Bone marrow (tissue), 2 donors: ENCODE results near the gene FRMD4A.
"Not testable (repeated sequence)": the region's sequence is repeated elsewhere in the genome, so short reads cannot be mapped to it uniquely, and the experiment has no call there.

Source experiments
- DNase-seq, 2 donors: peaks; one replicate each; lab custom pipeline; 2025; lab: John Stamatoyannopoulos, UW

FRMD4A gene

GRCh38 chr10:13844651-13845050, 486.1 kb downstream of the FRMD4A start:
- no peak for DNase-seq

DNA sequence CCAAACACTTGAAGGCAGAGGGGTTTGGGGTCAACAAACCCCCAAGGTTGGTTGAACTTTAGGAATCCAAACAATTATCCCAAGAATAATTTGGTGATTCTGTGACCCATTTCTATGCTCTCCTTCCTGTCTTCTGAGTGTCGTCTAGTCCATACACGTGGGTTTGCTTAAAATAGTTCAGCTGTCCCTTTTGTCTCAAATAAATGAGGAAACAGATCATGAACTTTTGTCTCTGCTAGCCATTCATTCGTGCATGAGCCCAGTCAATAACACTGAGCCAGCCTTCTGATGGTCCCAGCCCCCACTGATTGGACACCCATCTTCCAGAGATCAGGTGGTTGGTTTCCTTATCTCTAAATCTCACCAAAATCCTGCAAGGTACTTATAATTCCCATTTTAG, 488.6 kb downstream of the FRMD4A start:
- DNase-seq = no peak

DNA sequence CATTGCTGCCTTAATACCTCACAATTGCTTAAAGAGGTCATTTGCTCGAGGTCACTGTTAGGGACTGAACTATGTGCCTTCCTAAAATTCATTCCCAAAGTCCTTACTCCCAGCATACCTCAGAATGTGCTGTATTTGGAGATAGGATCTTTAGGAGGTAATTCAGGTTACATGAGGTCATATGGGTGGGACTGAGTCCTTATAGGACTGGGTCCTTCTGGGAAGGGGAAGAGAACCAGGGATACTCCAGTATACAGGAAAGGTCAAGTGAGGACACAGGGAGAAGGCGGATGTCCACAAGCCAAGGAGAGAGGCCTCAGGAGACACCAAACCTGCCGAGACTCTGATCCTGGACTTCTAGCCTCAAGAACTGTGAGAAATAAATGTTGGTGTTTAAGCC, 490.7 kb downstream of the FRMD4A start:
- no peak for DNase-seq

GRCh38 chr10:13839430-13839990, 491.2 kb downstream of the FRMD4A start:
- no peak for DNase-seq

- DNase-seq = no peak
Measured at GRCh38 chr10:13839030-13839429, 491.7 kb downstream of the FRMD4A start.

- no peak for DNase-seq
Measured at GRCh38 chr10:13837966-13838365, 492.8 kb downstream of the FRMD4A start.

- no peak for DNase-seq
Measured at GRCh38 chr10:13834581-13835286, 496.0 kb downstream of the FRMD4A start.

- DNase-seq = no peak
Measured at GRCh38 chr10:13831711-13832141, 499.0 kb downstream of the FRMD4A start.

- no peak for DNase-seq
Measured at GRCh38 chr10:13830385-13830784, 500.3 kb downstream of the FRMD4A start.

GRCh38 chr10:13829790-13830189, 500.9 kb downstream of the FRMD4A start:
- DNase-seq = no peak

DNA sequence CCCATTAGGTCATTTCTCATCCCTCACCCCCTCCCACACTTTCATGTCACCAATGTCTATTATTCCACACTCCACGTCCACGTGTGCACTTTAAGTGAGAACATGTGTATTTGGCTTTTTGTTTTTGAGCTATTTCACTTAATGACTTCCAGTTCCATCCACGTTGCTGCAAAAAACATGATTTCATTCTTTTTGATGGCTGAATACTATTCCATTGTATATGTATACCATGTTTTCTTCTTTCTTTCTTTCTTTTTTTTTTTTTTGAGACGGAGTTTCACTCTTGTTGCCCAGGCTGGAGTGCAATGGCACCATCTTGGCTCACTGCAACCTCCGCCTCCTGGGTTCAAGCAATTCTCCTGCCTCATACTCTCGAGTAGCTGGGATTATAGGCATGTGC, 502.4 kb downstream of the FRMD4A start:
- DNase-seq = not testable (repeated sequence)

- no peak for DNase-seq
Measured at GRCh38 chr10:13827076-13827797, 503.5 kb downstream of the FRMD4A start.

DNA sequence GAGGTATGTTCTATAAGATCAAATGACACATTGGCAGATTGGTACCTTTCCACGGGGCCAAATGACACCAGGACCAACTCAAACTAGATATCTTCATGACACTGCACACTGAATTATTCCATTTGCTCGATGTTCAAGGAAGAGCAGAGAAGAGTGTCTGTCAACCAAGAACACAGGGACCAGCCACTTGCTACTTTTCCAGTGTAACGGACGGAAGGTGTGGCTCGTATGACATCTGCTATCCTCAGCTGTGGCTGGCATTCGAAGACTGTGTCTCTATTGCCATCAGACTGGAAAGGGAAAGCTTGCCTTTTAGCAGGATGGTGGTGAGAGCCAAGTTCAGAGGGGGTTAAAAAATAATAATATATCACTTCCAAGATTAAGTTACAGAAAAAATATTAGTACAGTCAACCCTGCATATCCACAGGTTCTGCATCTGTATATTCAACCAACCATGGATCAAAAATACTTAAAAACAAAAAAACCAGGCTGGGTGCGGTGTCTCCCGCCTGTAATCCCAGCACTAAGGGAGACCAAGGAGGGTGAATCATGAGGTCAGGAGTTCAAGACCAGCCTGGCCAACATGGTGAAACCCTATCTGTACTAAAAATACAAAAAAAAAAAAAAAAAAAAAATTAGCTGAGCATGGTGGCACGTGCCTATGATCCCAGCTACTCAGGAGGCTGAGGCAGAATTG, 506.9 kb downstream of the FRMD4A start:
- no peak for DNase-seq

DNA sequence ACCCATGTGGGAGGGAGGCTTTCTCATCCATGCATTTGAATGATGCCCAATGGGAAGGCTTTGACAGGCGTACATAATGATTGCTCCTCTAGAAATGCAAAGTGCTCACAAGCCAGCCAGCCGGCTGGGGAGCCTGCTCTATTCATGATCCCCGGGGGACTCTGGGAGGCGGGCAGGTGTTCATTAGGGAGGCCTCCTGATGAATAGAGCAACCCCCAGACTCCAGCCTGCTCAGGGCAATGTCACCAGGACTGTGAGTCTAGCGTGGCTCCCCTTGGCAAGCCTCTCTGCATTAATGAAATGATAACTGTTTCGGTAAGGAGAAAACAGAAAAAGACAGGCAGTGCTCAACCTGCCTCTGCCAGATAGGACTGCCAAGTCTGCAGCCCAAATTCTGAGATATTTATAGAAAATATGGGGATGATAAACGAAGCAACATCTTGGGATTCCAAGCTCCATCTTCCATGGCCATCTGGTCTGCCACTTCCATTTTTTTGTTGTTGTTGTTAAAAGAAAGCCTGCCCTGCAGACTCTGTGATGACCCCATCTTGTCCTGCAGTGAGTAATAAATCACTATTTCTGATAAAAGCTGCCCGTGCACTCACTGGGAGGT, 507.5 kb downstream of the FRMD4A start:
- DNase-seq = no peak

DNA sequence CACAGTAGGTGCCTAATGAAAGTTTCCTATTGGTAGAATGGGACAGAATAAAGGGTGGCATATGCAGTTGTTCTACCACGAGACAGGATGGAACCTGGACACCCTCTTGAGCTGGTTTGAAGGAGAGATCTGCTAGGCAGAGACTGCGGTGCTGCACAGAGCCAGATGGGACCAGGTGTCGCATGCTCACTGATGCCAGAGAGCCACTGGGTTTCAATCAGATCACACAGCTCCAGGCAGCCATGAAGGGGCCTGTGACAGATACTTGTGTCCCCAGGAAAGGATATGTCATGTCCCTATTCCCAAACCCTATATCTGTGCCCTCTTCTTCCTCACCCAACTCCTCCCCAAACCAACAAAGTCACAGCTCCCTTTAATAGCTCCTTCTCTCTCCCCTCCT, 508.2 kb downstream of the FRMD4A start:
- DNase-seq = no peak

GRCh38 chr10:13820964-13821337, 509.8 kb downstream of the FRMD4A start:
- no peak for DNase-seq

DNA sequence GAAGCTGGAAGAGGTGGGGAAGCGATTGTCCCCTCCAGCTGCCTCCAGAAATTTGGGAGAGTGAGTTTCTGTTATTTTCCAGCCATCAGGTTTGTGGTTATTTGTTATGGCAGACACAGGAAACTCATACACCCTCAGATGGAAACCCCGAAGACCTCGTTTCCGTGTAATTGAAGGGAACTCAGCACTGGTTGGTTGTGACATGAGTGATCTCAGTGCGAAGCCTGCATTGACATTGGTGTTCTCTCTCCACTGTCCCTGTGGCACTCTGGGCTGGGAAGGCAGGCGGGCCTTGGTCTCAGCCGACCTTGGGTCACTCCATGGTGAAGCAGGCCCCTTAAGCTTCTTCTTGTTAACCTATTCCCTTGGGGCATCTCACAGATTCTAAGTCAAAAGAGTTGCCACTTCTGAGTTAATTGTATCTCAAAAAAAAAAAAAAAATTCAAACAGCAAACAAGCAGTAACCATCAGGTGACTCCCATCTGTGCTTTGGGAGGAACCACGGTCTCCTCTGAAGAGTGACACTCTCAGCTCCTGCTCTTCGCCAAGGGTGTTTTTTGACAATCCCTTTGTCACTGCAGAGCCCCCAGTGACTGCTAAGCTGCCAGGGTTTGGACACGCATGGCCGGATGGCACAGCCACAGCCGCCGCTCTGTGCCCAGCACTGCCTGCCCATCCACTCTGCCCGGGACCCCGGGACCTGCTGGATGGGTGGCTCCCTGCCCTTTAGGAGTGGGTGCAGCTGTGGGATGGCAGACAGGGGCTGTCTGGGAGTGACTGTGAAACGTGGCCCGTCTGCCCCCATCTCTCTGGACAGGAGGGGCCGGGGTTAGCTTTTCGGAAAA, 510.4 kb downstream of the FRMD4A start:
- DNase-seq = no peak

GRCh38 chr10:13816195-13816925, 514.4 kb downstream of the FRMD4A start:
- DNase-seq = no peak

- DNase-seq = no peak
Measured at GRCh38 chr10:13815756-13816155, 515.0 kb downstream of the FRMD4A start.

DNA sequence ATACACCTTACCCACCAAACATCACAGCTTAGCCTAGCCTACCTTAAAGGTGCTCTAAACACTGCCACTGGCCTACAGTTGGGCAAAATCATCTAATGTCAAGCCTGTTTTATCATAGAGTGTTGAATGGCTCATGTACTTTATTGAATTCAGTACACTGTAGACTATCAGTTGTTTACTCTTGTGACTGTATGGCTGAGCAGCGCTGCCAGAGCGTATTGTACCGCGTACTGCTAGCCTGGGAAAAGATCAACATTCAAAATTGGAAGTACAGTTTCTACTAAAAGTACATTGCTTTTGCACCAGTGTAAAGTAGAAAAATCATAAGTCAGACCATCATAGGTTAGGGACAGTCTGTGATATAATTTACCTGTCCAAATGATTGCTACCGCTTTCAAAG, 517.2 kb downstream of the FRMD4A start:
- no peak for DNase-seq

- DNase-seq = no peak
Measured at GRCh38 chr10:13812804-13813203, 517.9 kb downstream of the FRMD4A start.
